Suprapubic skin (tissue), 4 donors: Measurements from ENCODE around the gene MAP2K6.

Experiments used
- CTCF ChIP-seq, 2 donors: fragments of 200-600 bp in 1 of 2; fragments of 450-650 bp in 1 of 2; sonication (generic) in 1 of 2; IDR thresholded peaks; one replicate each; pipeline ENCODE4 v1.5.1; 2016 to 2019; ENCODE audit warnings: antibody characterized with exemption in 2 of 2, mild to moderate bottlenecking in 1 of 2, moderate library complexity in 1 of 2
- EP300 ChIP-seq: sonication (generic); formaldehyde crosslinking; IDR thresholded peaks from one replicate; pipeline ENCODE4 v1.6.1; 2017; ENCODE audit warnings: antibody characterized with exemption
- POLR2A ChIP-seq, 2 donors: fragments of 450-650 bp; IDR thresholded peaks; one replicate each; pipeline ENCODE4 v1.6.1; 2017; ENCODE audit warnings: antibody characterized with exemption in 2 of 2, mild to moderate bottlenecking in 2 of 2, moderate library complexity in 2 of 2
- POLR2AphosphoS5 ChIP-seq, 3 donors: sonication (generic); formaldehyde crosslinking; IDR thresholded peaks; one replicate each; pipeline ENCODE4 v1.6.1; 2017; ENCODE audit warnings: antibody characterized with exemption in 3 of 3

DNA sequence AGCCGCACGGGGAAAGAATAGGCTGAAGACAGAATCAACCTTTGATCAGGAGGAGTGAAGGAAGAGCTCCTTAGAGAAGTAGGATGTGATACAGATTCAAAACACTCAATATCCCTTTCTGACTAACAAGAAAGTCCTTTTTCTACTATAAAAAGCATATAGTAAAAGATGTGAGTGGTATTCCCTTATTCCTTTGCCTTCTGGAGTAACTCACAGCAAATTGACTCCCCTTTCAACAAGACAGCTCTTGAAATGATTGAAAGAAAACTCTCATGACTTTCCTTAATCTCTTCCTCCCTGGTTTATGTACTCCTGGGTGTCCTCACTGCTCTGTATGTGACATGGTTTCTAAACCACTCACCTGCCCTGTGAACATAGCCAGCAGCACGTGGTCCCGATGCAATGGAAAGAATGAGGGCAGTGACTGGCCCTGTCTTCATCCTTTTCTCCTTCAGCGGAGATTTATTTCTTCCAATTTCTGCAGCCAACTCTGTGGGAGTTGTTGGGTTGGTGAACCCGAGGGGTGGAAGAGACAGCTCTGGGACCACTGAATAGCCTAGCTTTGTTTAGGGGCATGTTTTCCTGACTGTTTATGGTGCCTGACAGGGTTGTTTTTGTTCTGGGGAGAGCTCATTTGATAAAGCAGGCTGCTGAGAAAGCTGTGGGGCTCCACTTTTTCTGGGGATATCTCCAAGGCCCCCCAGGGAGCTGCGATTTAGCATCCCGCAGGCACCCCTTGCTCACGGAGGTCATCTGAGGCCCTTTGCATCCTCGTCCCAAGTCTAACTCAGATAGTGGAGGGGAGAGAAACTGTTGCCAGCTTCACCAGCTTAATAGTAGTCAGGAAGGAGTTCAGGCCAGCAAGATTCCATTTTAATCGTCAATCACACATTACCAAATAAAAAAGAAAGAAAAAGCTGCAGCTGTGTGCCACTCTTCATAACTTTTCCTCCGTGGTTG is 46.7 kb downstream of the MAP2K6 start:
- TF ChIP-seq CTCF (IDR thresholded peaks at IDR 0.05) (no peak), POLR2A (IDR thresholded peaks at IDR 0.05) (no peak), EP300 (no peak), POLR2AphosphoS5 (IDR thresholded peaks at IDR 0.05) (no peak)
